Osteocyte (in vitro differentiated cells): ENCODE data around the gene SNRNP70. TPM values are rescaled to one million over a fixed set of nuclear protein-coding genes. Genes with fewer than 3 reads are reported as not detected.
"Not testable (repeated sequence)": the region's sequence is repeated elsewhere in the genome, so short reads cannot be mapped to it uniquely, and the experiment has no call there.

ENCODE experiments used
- DNase-seq: peaks from one replicate; pipeline ENCODE4 v3.0.0; 2021; ENCODE audit warnings: mixed read lengths; ENCODE audit not compliant: unreplicated experiment; ENCODE audit errors: extremely low spot score
- H3K27ac Mint-ChIP-seq: one replicate; pipeline ENCODE4 v1.8.0; 2021; ENCODE audit warnings: mild to moderate bottlenecking, mixed read lengths; ENCODE audit not compliant: unreplicated experiment
- H3K27me3 Mint-ChIP-seq: one replicate; pipeline ENCODE4 v1.8.0; 2021; ENCODE audit warnings: mixed read lengths; ENCODE audit not compliant: unreplicated experiment
- H3K36me3 Mint-ChIP-seq: one replicate; pipeline ENCODE4 v1.8.0; 2021; ENCODE audit warnings: mixed read lengths; ENCODE audit not compliant: unreplicated experiment
- H3K4me1 Mint-ChIP-seq: one replicate; pipeline ENCODE4 v1.8.0; 2021; ENCODE audit warnings: mixed read lengths; ENCODE audit not compliant: unreplicated experiment
- H3K4me3 Mint-ChIP-seq: one replicate; pipeline ENCODE4 v1.8.0; 2021; ENCODE audit warnings: mild to moderate bottlenecking, moderate library complexity, mixed read lengths; ENCODE audit not compliant: unreplicated experiment
- H3K9me3 Mint-ChIP-seq: one replicate; pipeline ENCODE4 v1.8.0; 2021; ENCODE audit warnings: mixed read lengths; ENCODE audit not compliant: unreplicated experiment
- total RNA-seq: library from RNA; stranded (reverse); gene quantifications from 2 replicates; pipeline ENCODE4 v1.2.1, GENCODE V29; 2021
- TF ChIP-seq, protein P1 (sequence below): fragments of 200-600 bp; sonication (generic); IDR thresholded peaks from 2 replicates; pipeline ENCODE4 v1.5.0; 2021; ENCODE audit warnings: antibody characterized with exemption, mild to moderate bottlenecking, moderate library complexity

Gene SNRNP70
- total RNA-seq, 1 donor from 2014 or later = 286 TPM

DNA sequence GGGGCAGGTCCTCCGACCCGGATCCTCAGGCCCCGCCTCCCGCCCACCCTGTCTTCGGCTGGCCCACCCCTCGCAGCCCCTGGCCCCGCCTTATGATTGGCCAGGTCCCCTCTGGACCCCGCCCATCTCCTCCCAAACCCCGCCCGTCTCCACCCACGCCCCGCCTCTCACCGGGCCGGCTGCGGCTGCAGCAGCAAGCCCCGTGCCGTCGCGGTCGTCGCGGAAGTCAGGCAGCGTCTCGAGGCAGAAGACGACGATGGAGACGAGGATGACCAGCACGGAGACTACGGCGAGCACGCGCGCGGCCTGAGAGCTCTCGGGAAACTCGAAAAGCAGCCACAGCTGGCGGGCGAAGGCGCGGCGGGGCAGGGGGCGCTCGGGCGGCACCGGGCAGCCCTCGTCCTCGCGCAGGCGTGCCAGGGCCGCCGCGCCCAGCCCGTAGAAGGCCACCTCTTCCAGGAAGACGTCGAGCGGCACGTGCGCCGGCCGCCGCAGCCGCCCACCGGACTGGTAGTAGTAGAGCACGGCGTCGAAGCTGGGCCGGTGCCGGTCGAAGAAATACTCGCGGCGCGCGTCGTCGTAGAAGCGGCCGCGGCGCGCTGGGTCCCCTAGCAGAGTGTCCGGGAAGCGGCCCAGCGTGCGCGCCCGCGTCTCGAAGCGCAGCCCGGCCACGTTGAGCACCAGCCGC, 13.2 kb upstream of the SNRNP70 start:
- TF ChIP-seq, protein P1, sequence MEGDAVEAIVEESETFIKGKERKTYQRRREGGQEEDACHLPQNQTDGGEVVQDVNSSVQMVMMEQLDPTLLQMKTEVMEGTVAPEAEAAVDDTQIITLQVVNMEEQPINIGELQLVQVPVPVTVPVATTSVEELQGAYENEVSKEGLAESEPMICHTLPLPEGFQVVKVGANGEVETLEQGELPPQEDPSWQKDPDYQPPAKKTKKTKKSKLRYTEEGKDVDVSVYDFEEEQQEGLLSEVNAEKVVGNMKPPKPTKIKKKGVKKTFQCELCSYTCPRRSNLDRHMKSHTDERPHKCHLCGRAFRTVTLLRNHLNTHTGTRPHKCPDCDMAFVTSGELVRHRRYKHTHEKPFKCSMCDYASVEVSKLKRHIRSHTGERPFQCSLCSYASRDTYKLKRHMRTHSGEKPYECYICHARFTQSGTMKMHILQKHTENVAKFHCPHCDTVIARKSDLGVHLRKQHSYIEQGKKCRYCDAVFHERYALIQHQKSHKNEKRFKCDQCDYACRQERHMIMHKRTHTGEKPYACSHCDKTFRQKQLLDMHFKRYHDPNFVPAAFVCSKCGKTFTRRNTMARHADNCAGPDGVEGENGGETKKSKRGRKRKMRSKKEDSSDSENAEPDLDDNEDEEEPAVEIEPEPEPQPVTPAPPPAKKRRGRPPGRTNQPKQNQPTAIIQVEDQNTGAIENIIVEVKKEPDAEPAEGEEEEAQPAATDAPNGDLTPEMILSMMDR = no peak
- Mint-ChIP-seq H3K9me3 (peaks cover 7% of the 10 kb centered on the region), H3K4me1 (peaks cover 9% of the 10 kb centered on the region), H3K4me3 (no peak overlapping the region), H3K27me3 (peaks cover 54% of the 10 kb centered on the region), H3K36me3 (peaks cover 4% of the 10 kb centered on the region), H3K27ac (no peak overlapping the region)
- no peak for DNase-seq

DNA sequence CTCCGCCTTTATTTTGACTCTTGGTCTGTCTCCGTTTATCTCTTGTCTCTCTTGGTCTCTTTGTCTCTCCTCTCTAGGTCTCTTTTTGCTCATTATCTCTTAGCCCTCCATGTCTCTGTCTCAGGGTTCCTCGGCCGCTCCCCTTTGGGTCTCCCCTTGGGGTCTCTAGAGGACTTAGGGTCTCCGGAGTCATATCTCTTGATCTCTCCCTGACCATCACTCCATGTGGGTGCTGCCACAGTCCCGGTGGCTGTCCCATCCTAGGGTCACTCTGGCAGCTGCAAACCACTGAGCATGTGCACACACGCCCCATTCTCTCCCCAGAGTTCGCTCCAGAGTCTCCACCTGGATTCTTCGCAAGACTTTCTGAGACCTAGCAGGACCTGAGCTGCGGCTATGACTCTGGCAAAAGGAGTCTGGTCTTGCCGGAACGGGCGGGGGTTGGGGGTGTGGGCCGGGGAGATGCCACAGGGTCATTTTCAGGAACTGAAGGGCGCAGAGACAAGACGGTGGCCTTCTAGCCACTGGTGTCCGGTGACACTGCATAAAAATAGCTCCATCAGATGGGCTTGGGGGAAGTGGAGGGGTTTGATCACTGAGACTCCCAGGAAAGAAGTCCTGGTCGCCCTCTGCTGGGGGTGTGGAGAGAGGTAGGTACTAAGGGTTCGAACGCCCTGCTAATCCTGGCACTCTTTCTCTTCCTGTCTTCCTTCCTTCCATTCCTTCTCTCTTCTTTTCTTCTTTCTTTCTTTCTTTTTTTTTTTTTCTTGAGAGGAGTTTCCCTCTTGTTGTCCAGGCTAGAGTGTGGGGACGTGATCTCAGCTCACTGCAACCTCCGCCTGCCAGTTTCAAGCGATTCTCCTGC, 11.5 kb upstream of the SNRNP70 start:
- no peak for DNase-seq
- Mint-ChIP-seq H3K27ac (no peak overlapping the region), H3K27me3 (peaks cover 41% of the 10 kb centered on the region), H3K9me3 (peaks cover 7% of the 10 kb centered on the region), H3K36me3 (peaks cover 4% of the 10 kb centered on the region), H3K4me1 (peaks cover 9% of the 10 kb centered on the region), H3K4me3 (no peak overlapping the region)
- TF ChIP-seq, protein P1 = peak; percentile 30

DNA sequence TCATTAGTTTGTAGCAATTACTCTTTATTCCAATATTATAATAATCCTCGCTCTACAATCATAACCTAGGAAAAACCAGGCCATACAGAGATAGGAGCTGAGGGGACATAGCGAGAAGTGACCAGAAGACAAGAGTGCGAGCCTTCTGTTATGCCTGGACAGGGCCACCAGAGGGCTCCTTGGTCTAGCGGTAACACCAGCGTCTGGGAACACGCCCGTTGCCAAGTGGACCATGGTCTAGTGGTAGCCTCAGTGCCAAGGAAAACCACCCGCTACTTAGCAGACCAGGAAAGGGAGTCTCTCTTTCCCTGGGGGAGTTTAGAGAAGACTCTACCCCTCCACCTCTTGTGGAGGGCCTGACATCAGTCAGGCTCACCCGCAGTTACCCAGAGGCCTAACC, 10.4 kb upstream of the SNRNP70 start:
- TF ChIP-seq, protein P1 = peak; percentile 76
- DNase-seq, H3K27ac Mint-ChIP-seq, H3K4me1 Mint-ChIP-seq, H3K36me3 Mint-ChIP-seq, H3K9me3 Mint-ChIP-seq, H3K4me3 Mint-ChIP-seq: not testable (repeated sequence)
- H3K27me3 Mint-ChIP-seq = peaks cover 33% of the 10 kb centered on the region

DNA sequence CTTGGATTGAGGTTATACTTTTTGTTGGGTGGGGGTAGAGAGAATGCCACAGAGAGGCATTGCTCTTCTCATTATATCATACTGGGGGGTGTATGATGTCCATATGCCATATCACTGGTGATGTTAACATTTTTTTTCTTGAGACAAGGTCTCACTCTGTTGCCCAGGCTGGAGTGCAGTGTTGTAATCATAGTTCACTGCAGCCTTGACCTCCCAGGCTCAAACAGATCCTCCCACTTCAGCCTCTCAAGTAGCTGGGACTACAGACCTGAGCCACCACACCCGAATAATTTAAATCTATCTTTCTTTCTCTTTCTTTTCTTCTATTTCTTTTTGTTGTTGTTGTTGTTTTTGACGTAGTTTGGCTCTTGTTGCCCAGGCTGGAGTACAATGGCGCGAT, 4.9 kb upstream of the SNRNP70 start:
- peaks cover 6% of the 10 kb centered on the region for H3K4me1 Mint-ChIP-seq
- H3K27ac Mint-ChIP-seq = no peak overlapping the region
- H3K27me3 Mint-ChIP-seq = no peaks in the 10 kb centered on the region
- H3K9me3 Mint-ChIP-seq = no peaks in the 10 kb centered on the region
- H3K36me3 Mint-ChIP-seq = no peaks in the 10 kb centered on the region
- DNase-seq = no peak
- no peak overlapping the region for H3K4me3 Mint-ChIP-seq
- TF ChIP-seq, protein P1 = no peak

DNA sequence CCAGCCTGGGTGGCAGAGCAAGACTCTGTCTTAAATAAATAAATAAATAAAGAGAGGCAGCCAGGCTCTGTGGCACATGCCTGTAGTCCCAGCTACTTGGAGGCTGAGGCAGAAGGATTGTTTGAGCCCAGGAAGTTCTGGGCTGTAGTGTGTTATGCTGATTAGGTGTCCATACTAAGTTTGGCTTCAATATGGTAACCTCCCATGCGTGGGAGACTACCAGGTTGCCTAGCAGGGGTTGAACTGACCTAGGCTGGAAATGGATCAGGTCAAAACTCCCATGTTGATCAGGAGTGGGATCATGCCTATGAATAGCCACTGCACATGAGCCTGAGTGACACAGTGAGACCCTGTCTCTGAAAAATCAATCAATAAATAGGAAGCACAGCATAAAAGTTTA, 4.0 kb upstream of the SNRNP70 start:
- Mint-ChIP-seq H3K27ac (no peak overlapping the region), H3K4me1 (peaks cover 11% of the 10 kb centered on the region), H3K27me3 (no peaks in the 10 kb centered on the region), H3K36me3 (peaks cover under 1% of the 10 kb centered on the region), H3K9me3 (no peaks in the 10 kb centered on the region), H3K4me3 (no peak overlapping the region)
- TF ChIP-seq, protein P1 = no peak
- no peak for DNase-seq
